Kidney (tissue), 14 donors: ENCODE data around the gene OGDH. TPM values are rescaled to one million over a fixed set of nuclear protein-coding genes. Genes with fewer than 3 reads are reported as not detected.

Experiments used
- DNase-seq, 5 donors: peaks; one replicate each; pipeline ENCODE4 v3.0.0-alpha.2; 2013 to 2020
- FAIRE-seq: peaks from 2 replicates; lab custom pipeline; 2012; peaks lifted over from hg19 to GRCh38; lab: Jason Lieb, UNC
- H3K27ac ChIP-seq, 2 donors: one replicate each; pipeline ENCODE4 v1.7.0; 2013; ENCODE audit warnings: low read depth in 2 of 2, low read length in 2 of 2, inconsistent platforms in 1 of 2
- H3K27me3 ChIP-seq: one replicate; pipeline ENCODE4 v1.7.1; 2013; ENCODE audit warnings: low read length, inconsistent platforms; ENCODE audit not compliant: control insufficient read depth, insufficient read depth
- H3K36me3 ChIP-seq, 3 donors: one replicate each; pipeline versions ENCODE4 v1.7.0 to v1.7.1; 2013; ENCODE audit warnings: low read length in 3 of 3, control low read depth in 1 of 3, inconsistent platforms in 1 of 3; ENCODE audit not compliant: insufficient read depth in 3 of 3, control insufficient read depth in 2 of 3
- H3K4me1 ChIP-seq, 3 donors: one replicate each; pipeline versions ENCODE4 v1.7.0 to v1.7.1; 2013; ENCODE audit warnings: low read length in 3 of 3, inconsistent platforms in 1 of 3, low read depth in 1 of 3; ENCODE audit not compliant: control insufficient read depth in 2 of 3, insufficient read depth in 2 of 3
- H3K4me3 ChIP-seq, 3 donors: one replicate each; pipeline versions ENCODE4 v1.7.0 to v1.8.1; 2013; ENCODE audit warnings: low read length in 3 of 3, control low read depth in 1 of 3, inconsistent platforms in 1 of 3
- H3K9ac ChIP-seq, 3 donors: one replicate each; pipeline versions ENCODE4 v1.7.0 to v1.7.1; 2013; ENCODE audit warnings: low read length in 3 of 3, control low read depth in 1 of 3, inconsistent platforms in 1 of 3
- H3K9me3 ChIP-seq, 3 donors: one replicate each; pipeline versions ENCODE4 v1.7.0 to v1.7.1; 2013; ENCODE audit warnings: low read length in 3 of 3, control low read depth in 1 of 3, inconsistent platforms in 1 of 3; ENCODE audit not compliant: control insufficient read depth in 2 of 3, insufficient read depth in 1 of 3
- intact Hi-C: fragments of 100-400 bp; cut with DNase I; formaldehyde crosslinking; loops from one replicate; pipeline ENCODE4 v1.11.1; 2022
- polyA plus RNA-seq: library from polyadenylated mRNA; stranded (reverse); fragments of 350-450 nt; fragmentation: Illumina TruSeq; extraction: RNeasy Lipid Tissue Mini Kit (QIAGEN cat#74804); gene quantifications from one replicate; pipeline ENCODE4 v1.2.3, GENCODE V29; 2014; ENCODE audit warnings: low read depth, low replicate concordance; ENCODE audit not compliant: insufficient read depth
- total RNA-seq: library from RNA; stranded (reverse); fragmentation: NEBNext Ultra II Directional; extraction: Animal tissue kit (Norgen Biotek cat#: 25700); gene quantifications from one replicate; pipeline ENCODE4 v1.2.1, GENCODE V29; 2021
- TF ChIP-seq, protein P1 (sequence below): IDR thresholded peaks from 3 replicates; pipeline ENCODE4 v1.5.1; 2012; ENCODE audit warnings: mild to moderate bottlenecking, moderate library complexity, borderline replicate concordance; ENCODE audit not compliant: insufficient read depth; ENCODE audit errors: extremely low read depth
- donor health status: control.
- donor health status: control.
- donor health status: control.
- donor health status: control.
- donor health status: control.
- donor health status: DM: yes; HTN: yes; CAD: no.
- donor health status: Normal renal cell carcinoma (clear cell type).

The OGDH gene
- total and polyA plus RNA-seq, 2 donors from 2014 or later: 108 to 132 TPM

DNA sequence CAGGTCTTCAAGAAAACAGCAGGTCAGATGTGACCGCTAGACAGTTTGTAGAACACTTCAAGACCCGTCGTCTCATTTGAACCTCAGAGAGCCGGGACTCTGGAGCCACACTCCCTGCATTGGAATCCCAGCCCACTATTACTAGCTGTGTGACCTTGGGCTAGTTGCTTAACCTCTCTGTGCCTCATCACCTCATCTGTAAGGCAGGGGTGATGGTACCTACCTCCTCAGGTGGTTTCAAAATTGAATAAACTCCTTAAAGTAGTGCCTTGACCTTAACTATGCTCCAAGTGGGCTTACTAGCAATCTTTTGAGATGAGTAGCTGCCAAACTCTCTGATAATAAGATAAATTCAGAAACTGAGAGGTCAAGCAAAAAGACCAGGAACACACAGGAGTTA is 43.8 kb downstream of the OGDH start:
- no peak for DNase-seq
- Histone ChIP-seq H3K36me3 (peaks cover 5 to 21% (median 18%) of the 10 kb centered on the region in 3 donors), H3K9ac (peak overlapping the region in 1 of 3 donors; percentile 37), H3K4me1 (peaks cover 0 to 15% (median 12%) of the 10 kb centered on the region in 3 donors), H3K4me3 (no peak overlapping the region), H3K27me3 (no peaks in the 10 kb centered on the region), H3K9me3 (no peaks in the 10 kb centered on the region), H3K27ac (peak overlapping the region; percentile 44 to 71)
- no peak for FAIRE-seq
- TF ChIP-seq, protein P1, sequence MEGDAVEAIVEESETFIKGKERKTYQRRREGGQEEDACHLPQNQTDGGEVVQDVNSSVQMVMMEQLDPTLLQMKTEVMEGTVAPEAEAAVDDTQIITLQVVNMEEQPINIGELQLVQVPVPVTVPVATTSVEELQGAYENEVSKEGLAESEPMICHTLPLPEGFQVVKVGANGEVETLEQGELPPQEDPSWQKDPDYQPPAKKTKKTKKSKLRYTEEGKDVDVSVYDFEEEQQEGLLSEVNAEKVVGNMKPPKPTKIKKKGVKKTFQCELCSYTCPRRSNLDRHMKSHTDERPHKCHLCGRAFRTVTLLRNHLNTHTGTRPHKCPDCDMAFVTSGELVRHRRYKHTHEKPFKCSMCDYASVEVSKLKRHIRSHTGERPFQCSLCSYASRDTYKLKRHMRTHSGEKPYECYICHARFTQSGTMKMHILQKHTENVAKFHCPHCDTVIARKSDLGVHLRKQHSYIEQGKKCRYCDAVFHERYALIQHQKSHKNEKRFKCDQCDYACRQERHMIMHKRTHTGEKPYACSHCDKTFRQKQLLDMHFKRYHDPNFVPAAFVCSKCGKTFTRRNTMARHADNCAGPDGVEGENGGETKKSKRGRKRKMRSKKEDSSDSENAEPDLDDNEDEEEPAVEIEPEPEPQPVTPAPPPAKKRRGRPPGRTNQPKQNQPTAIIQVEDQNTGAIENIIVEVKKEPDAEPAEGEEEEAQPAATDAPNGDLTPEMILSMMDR: no peak
- intact Hi-C loops: no loop called here

DNA sequence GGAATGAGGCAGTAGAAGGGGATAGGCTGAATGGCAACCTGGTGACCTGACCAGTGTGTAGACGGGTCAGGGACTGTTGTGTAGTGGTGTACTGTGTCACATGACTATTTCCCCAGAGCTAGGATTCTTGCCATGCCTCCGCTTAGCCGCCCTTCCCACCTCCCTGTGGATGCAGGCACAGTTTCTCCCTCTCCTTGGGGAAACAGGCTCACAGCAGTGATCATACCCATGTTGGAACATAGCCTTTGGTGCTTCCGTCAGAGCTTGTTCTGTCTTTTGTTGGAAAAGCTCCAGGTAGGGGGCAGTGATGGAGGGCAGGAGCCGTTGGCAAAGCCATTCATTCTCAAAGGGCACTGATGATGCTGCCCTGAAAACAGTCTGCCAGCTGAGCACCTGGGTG is 44.3 kb downstream of the OGDH start:
- peaks cover 5 to 18% (median 17%) of the 10 kb centered on the region in 3 donors for H3K36me3 ChIP-seq
- H3K4me1 ChIP-seq: peaks cover 0 to 15% (median 13%) of the 10 kb centered on the region in 3 donors
- H3K9ac ChIP-seq: no peak overlapping the region
- H3K27me3 ChIP-seq: no peaks in the 10 kb centered on the region
- TF ChIP-seq, protein P1: no peak
- FAIRE-seq: no peak
- no peak for DNase-seq
- intact Hi-C loops: no loop called here
- H3K27ac ChIP-seq: peak overlapping the region; percentile 44 to 71
- no peak overlapping the region for H3K4me3 ChIP-seq
- H3K9me3 ChIP-seq: no peaks in the 10 kb centered on the region

DNA sequence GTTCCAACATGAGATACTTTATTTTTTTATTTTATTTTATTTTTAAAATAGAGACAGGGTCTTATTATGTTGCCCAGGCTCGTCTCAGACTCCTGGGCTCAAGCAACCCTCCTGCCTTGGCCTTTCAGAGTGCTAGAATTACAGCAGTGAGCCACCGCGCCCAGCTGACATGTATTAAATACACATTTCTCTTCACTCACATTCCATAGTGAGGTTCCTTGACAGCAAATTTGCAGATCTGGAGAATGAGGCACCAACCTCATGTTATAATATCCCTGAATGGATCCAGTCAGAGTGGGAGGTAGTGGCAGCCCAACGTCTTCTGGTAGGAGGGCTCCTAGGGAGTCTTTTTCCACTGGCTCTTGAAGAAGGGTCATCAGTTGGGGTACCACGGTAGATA is 46.1 kb downstream of the OGDH start:
- TF ChIP-seq, protein P1: no peak
- H3K4me3 ChIP-seq: no peak overlapping the region
- DNase-seq: no peak
- H3K27ac ChIP-seq: no peak overlapping the region
- peaks cover 0 to 18% (median 18%) of the 10 kb centered on the region in 3 donors for H3K4me1 ChIP-seq
- FAIRE-seq: no peak
- H3K9me3 ChIP-seq: no peaks in the 10 kb centered on the region
- no peaks in the 10 kb centered on the region for H3K27me3 ChIP-seq
- H3K9ac ChIP-seq: no peak overlapping the region
- intact Hi-C loops: no loop called here
- H3K36me3 ChIP-seq: peaks cover 5 to 25% (median 19%) of the 10 kb centered on the region in 3 donors
